Measurements from ENCODE around the gene CDKN2D. TPM values are rescaled to one million over a fixed set of nuclear protein-coding genes. Genes with fewer than 3 reads are reported as not detected.

The CDKN2D gene
- total and polyA plus RNA-seq, 2 of the 8 experiments (the other 6 are each of a cell fraction or from before 2014, with no cell fraction given): 3.0 to 4.0 TPM

- TF ChIP-seq MAFK (IDR thresholded peaks at IDR 0.05; ENCODE audit: low read depth, low read length) (no peak), GABPA (IDR thresholded peaks at IDR 0.05; ENCODE audit: borderline replicate concordance, insufficient read depth, low read length) (no peak), SP1 (IDR thresholded peaks at IDR 0.05; ENCODE audit: low read depth, low read length) (peak; percentile 61; the same call in 1 of the 2 replicates), CEBPB (IDR thresholded peaks at IDR 0.05; ENCODE audit: low read depth, low read length) (peak; percentile 8; the same call in 1 of the 2 replicates), CREB1 (IDR thresholded peaks at IDR 0.05) (peak; percentile 92), RFX5 (IDR thresholded peaks at IDR 0.05; ENCODE audit: borderline replicate concordance, low read depth, low read length) (peak; percentile 93), CTBP2 (IDR thresholded peaks at IDR 0.05; ENCODE audit: borderline replicate concordance, insufficient read depth, insufficient read length, low read length) (peak; percentile 58), TAF1 (IDR thresholded peaks at IDR 0.05; ENCODE audit: low read depth, low read length) (peak; percentile 87), E2F6 (IDR thresholded peaks at IDR 0.05) (peak; percentile 83), PHF8 (conservative IDR thresholded peaks at IDR 0.05; ENCODE audit: low read depth, low read length) (peak; percentile 46), CHD2 (IDR thresholded peaks at IDR 0.05; ENCODE audit: low read length) (peak; percentile 77), RBBP5 (IDR thresholded peaks at IDR 0.05; ENCODE audit: borderline replicate concordance, low read depth, low read length) (no peak), RXRA (IDR thresholded peaks at IDR 0.05; ENCODE audit: insufficient read depth, low read depth, low read length) (no peak), POLR2A (IDR thresholded peaks at IDR 0.05; ENCODE audit: control extremely low read depth in 1 of 2, low read depth in 2 of 2, low read length in 2 of 2) (peak; percentile 64 to 65), POLR2AphosphoS5 (IDR thresholded peaks at IDR 0.05; ENCODE audit: low read depth, low read length) (peak; percentile 60; the same call in 1 of the 2 replicates), YY1 (IDR thresholded peaks at IDR 0.05; ENCODE audit: low read depth, low read length) (peak; percentile 89), BRCA1 (IDR thresholded peaks at IDR 0.05; ENCODE audit: low read depth, low read length) (peak; percentile 50; the same call in 1 of the 2 replicates), JUN (IDR thresholded peaks at IDR 0.05; ENCODE audit: low read depth, low read length) (no peak), SP4 (IDR thresholded peaks at IDR 0.05; ENCODE audit: low read length) (peak; percentile 76; the same call in 1 of the 2 replicates), NRF1 (IDR thresholded peaks at IDR 0.05; ENCODE audit: low read depth, low read length) (peak; percentile 48), SAP30 (IDR thresholded peaks at IDR 0.05; ENCODE audit: insufficient read depth, insufficient replicate concordance, low read length) (peak; percentile 81), BACH1 (IDR thresholded peaks at IDR 0.05; ENCODE audit: low read length) (0 out of 2 replicates have a peak, but pooled peaks have one; percentile 58), HDAC2 (IDR thresholded peaks at IDR 0.05; ENCODE audit: borderline replicate concordance in 1 of 2, low read depth in 2 of 2, low read length in 2 of 2) (0 out of 4 replicates have a peak, but pooled peaks of 1 of the 2 experiments have one; percentile 20)
- TF ChIP-seq, protein P1, sequence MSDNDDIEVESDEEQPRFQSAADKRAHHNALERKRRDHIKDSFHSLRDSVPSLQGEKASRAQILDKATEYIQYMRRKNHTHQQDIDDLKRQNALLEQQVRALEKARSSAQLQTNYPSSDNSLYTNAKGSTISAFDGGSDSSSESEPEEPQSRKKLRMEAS (IDR thresholded peaks at IDR 0.05): peak; percentile 81
These were observed at the start of gene CDKN2D (continued) for GRCh38 chr19:10568826-10569651.

All from H1 (cell line).